GM21360 (cell line): ENCODE results near the gene SKIC2.
"Not testable (repeated sequence)": the region's sequence is repeated elsewhere in the genome, so short reads cannot be mapped to it uniquely, and the experiment has no call there.

Experiments
- ATAC-seq: cut with Tn5 transposase; IDR thresholded peaks from one replicate; pipeline ENCODE4 v1.9.1; 2021; ENCODE audit warnings: mild to moderate bottlenecking, moderate library complexity; ENCODE audit not compliant: unreplicated experiment

Gene SKIC2

DNA sequence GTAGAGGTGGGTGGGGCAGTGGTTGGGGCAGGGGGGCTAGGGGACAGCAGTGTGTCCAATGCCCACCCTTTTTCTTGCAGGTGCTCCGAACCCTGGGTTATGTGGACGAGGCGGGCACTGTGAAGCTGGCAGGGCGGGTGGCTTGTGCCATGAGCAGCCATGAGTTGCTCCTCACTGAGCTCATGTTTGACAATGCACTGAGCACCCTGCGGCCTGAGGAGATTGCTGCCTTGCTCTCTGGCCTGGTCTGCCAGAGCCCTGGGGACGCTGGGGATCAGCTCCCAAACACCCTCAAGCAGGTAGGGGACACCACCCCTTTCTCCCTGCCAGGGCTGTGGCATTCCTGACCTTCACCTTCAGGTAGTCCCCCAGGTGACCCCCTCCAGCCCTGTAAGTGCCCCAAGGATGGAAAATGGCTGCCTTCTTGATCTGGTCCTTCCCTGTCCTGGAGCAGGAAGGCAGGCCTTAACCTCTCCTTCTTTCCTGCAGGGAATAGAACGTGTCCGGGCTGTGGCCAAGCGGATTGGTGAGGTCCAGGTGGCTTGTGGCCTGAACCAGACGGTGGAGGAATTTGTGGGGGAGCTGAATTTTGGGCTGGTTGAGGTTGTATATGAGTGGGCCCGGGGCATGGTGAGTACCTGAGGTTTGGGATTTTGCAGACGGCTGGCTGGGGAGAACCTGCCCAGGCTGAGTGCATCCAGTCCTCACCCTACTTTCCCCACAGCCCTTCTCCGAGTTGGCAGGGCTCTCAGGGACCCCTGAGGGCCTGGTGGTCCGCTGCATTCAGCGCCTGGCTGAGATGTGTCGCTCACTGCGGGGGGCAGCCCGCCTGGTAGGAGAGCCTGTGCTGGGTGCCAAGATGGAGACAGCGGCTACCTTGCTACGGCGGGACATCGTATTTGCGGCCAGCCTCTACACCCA lies 10.1 kb downstream of the SKIC2 start:
- no peak for ATAC-seq

GRCh38 chr6:31969712-31970603 lies 11.0 kb downstream of the SKIC2 start:
- no peak for ATAC-seq

DNA sequence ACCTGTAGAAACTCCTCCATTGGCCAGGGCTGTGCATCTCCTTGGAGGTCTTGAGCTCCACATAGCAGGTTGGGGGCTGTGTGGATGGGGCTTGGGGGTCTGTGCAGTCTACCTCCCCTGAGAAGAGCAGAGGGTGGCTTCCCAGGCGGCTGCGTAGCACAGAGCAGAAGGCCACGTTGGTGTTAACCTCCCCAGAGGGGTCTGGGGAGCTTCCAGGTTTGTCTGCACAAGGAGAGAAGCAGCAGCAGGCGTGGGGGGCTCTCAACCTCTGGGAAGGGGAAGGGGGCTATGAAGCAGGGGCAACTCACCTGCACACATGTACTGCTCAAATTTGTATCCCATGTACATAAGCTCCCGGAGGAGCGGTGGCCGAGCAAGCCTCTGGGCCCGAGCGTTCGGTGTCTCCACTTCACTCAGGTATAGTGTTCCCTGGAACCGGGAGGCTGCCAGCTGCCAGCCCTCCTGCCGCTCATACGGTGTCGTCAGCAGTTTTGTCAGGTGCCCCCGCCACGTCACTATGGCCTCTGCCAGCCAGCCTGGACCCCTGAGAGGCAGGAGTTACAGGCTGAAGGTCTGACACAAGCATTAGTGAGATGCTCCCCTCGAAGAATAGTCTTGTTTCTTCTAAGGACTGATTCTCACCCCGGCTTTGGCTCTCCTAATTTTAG lies 11.8 kb downstream of the SKIC2 start:
- ATAC-seq, result no peak

DNA sequence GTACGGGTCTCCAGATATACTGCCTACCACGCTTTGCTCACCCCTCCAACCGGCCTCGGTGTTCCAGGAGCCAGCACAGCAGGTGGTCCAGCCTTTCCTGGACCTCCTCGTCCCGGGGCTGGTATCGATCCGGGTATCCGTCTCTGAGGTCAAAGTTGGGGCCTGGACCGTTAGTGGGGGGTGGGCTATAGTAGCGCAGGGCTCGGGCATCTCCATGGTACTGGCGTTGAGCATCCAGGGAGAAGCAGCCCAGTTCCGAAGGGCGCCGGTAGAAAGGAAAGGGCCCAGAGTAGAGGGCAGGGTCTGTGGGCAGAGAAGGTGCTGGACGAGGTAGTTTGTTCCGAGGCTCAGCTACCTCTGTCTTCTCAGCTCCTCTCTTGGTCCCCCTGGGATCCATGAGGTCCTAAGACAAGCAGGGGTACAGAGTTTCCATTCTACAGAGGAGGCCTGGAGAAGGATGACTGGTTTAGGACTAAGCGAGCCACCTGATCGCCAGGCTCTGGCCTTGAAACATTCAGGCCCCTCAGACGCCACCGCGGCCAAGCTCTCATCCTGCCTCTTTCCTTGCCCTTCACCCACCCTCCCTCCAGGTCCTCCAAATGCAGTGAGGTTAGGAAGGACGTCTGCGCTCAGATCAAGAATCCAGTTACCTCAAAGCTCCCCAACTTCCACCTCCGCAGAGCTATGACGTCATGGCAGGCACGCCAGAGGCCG lies 12.5 kb downstream of the SKIC2 start:
- ATAC-seq, result no peak

GRCh38 chr6:31971993-31972708 lies 13.2 kb downstream of the SKIC2 start, which contains the start of gene DXO:
DXO (minus strand) TSS chr6:31972138; CDS start chr6:31971675, 463 bp downstream.
- ATAC-seq, result peak; percentile 82

DNA sequence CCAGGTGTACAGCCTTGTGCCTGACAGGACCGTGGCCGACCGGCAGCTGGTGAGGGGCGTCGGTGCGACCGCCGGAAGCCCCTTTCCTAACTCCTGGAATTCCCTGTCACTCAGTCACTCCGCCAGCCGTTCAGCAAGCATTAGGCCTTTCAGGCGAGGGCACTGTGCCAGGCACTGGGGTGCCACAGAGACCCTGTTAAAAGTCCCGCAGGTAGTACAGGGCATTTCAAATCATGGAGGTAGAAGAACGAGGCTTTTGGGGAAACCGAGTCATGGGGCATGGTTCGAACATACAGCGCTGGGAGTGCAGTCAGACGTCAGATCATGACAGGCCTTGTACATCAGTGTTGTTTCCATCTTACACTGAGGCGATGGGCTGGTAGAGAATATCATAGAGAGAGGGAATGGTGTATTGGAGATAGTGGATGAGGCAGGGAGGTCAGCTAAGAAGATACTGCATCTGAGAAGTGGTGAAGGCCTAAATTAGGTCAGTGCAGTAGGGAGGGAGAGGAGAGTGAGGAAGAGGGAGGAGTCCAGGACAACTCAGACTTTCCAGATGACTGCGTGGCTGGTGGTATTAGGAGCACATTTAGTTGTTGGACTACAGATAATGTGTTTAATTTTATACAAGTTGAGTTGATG lies 13.9 kb downstream of the SKIC2 start:
- no peak for ATAC-seq

GRCh38 chr6:31976065-31976464 lies 17.1 kb downstream of the SKIC2 start:
- ATAC-seq, result not testable (repeated sequence)

DNA sequence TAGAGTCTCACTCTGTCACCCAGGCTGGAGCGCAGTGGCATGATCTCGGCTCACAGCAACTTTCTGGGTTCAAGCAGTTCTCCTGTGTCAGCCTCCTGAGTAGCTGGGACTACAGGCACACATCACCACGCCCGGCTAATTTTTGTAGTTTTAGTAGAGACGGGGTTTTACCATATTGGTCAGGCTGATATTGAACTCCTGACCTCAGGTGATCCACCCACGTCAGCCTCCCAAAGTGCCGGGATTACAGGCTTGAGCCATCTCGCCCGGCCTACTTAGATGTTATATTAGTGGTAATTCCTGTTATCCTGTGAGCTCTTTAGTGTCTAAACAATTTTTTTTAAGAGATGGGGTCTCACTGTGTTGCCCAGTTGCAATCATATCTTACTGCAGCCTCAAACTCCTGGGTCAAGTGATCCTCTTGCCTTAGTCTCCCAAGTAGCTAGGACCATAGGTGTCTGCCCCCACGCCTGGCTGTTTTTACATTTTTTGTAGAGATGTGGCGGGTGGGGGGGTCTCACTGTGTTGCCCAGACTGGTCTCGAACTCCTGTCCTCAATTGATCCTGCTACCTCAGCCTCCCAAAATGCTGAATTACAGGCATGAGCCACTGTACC lies 18.9 kb downstream of the SKIC2 start:
- ATAC-seq, result no peak

DNA sequence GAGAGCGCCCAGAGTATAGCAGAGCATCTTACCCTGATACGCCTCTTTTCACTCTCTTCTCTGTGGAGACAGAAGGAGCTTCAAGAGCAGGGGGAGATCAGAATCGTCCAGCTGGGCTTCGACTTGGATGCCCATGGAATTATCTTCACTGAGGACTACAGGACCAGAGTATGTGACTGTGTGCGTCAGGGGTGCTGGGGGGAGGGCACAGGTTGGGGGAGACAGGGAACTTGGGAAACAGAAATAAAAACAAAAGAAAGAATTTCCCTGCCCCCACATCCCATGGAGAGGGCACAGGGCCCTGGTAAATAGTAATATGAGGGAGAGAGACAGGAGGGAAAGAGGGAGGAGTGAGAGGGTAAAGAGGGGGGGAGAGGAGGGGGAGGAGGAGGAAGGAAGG lies 19.9 kb downstream of the SKIC2 start:
- ATAC-seq, result no peak

- no peak for ATAC-seq
These were observed 20.4 kb downstream of the SKIC2 start for GRCh38 chr6:31979238-31979898.

DNA sequence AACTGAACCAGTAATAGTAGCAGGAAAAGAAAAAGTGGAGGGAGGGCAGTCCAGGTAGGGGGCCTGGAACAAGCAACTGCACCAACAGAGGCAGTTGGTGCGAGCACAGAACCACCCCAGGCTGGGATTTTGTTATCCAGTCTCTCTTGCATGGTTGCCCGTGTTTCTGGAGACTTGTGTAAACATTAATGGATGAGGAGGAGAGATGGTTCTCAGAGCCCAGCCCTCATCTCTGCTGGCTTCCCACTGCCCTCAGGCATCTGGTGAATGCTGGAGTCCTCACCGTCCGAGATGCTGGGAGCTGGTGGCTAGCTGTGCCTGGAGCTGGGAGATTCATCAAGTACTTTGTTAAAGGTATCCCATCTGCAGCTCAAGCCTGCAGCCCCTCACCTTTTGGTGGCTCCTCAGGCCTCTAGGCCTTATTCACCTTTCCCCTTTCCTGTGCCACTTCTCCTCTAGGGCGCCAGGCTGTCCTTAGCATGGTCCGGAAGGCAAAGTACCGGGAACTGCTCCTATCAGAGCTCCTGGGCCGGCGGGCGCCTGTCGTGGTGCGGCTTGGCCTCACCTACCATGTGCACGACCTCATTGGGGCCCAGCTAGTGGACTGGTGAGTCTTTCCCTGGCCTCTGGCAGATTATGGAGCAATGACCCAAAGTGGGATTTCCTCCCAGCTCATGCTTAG lies 21.4 kb downstream of the SKIC2 start:
- ATAC-seq, result not testable (repeated sequence)

DNA sequence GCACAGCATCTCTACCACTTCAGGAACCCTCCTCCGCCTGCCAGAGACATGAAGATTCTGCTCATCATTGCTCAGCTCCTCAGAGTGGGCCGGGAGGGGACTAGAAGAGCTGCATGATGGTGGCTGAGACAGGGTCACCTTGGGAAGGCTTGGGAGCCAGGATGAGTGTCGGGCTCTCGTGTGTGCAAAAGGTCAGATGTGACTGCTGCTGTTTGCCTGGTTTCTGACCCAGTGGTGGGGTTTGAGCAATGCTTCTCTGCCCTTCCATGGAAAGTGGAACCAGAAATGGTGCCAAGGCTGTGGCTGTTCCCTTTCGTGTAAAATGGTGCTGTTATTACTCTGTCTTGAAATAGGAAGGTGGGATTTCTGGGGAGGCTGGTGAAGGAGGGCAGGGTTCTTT lies 22.0 kb downstream of the SKIC2 start:
- ATAC-seq, result not testable (repeated sequence)

- ATAC-seq, result not testable (repeated sequence)
These were observed 22.8 kb downstream of the SKIC2 start, which contains the start of gene C4A for GRCh38 chr6:31981744-31982143. C4A (plus strand) TSS chr6:31982057; CDS start chr6:31982108, 51 bp downstream.

DNA sequence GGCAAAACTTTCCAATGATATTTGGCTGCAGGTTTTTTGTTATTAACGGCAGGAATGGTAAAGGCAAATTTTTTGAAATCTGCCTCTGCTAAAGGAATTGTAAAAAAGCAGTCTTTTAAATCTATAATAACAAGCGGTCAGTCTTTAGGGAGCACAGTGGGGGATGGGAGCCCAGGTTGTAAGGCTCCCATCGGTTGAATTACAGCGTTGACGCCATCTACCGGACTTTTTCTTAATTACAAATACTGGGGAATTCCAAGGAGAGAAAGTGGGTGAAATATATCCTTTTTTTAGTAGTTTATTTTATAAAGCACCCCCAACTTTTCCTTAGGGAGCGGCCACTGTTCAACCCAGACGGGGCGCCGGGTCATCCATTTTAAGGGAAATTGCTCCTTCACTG lies 30.4 kb downstream of the SKIC2 start:
- ATAC-seq, result not testable (repeated sequence)

- not testable (repeated sequence) for ATAC-seq
These were observed 35.4 kb downstream of the SKIC2 start for GRCh38 chr6:31994421-31994820.

DNA sequence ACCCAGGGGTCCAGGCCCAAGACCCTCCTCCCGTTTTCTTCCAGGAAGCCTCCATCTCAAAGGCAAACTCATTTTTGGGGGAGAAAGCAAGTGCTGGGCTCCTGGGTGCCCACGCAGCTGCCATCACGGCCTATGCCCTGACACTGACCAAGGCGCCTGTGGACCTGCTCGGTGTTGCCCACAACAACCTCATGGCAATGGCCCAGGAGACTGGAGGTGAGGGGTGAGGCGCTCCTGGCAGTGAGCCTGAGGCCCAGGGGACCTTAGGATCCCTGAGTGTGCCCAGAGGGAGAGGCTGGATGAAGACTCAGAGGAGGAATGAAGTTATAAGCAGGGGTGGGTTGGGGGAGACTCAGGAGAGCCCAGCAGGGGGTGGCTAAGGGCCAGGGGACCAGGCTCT lies 37.4 kb downstream of the SKIC2 start:
- ATAC-seq, result not testable (repeated sequence)

DNA sequence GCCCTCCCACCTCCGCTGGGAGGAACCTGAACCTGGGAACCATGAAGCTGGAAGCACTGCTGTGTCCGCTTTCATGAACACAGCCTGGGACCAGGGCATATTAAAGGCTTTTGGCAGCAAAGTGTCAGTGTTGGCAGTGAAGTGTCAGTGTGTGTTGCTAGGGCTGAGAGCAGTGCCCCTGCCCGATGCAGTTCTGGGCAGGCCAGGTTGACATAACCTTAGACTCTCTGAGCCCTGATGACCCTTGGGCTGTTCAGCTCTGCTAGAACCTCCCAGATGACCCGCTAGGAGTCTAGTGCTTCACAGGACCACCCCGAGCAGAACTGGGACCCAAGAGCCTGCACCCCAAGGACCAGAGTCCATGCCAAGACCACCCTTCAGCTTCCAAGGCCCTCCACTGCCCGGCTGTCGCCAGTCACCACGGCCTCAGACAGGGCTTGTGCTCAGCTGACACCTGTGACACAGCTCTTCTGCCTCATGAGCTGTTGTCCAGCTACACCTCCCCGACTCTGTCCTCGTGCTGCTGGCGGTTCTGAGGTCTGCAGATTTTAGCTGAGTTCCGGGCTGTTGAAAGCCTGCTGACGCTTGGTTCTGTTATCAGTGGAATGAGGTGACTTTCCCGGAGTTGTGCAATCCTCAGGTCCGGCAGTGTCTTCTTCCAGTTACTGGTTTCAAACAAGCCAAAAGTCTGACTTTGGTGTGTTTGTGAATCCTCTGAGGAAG lies 43.7 kb downstream of the SKIC2 start:
- ATAC-seq, result not testable (repeated sequence)
